OCI-LY7 (cell line): ENCODE results near the gene CAMKK1. TPM values are rescaled to one million over a fixed set of nuclear protein-coding genes. Genes with fewer than 3 reads are reported as not detected.

Source experiments
- BruUV-seq: library from RNA; stranded (reverse); fragments of 400-500 nt; replicated peaks from 2 replicates; lab custom pipeline; 2021; lab: Mats Ljungman, UMichigan
- CTCF ChIA-PET: fragments of 300-600 bp; sonication (Branson Sonifier 250); formaldehyde crosslinking; loops from one replicate; lab custom pipeline; 2022; ENCODE audit warnings: antibody characterized with exemption; ENCODE audit not compliant: unreplicated experiment; lab: Charles Lee
- POLR2A ChIA-PET: fragments of 300-600 bp; sonication (Branson Sonifier 250); formaldehyde crosslinking; loops from one replicate; lab custom pipeline; 2022; ENCODE audit warnings: antibody characterized with exemption; lab: Charles Lee
- DNase-seq: peaks from one replicate; pipeline ENCODE4 v3.0.0-alpha.2; 2015; ENCODE audit warnings: low spot score
- H2AFZ ChIP-seq: fragments of 200-600 bp; sonication (generic), shearing (Covaris generic); 2 replicates; pipeline ENCODE4 v1.6.1; 2014; ENCODE audit warnings: mild to moderate bottlenecking, antibody characterized with exemption, low read length, moderate library complexity
- H3K27ac ChIP-seq: fragments of 200-600 bp; sonication (generic); 2 replicates; pipeline ENCODE4 v1.5.1; 2014; ENCODE audit warnings: mixed run types, low read depth, mild to moderate bottlenecking, moderate library complexity, low read length, inconsistent platforms; ENCODE audit not compliant: poor library complexity, severe bottlenecking
- H3K36me3 ChIP-seq: fragments of 200-600 bp; sonication (generic); 2 replicates; pipeline ENCODE4 v1.6.1; 2014; ENCODE audit warnings: mild to moderate bottlenecking, antibody characterized with exemption, low read length, moderate library complexity, mixed read lengths; ENCODE audit not compliant: insufficient read depth
- H3K4me1 ChIP-seq: fragments of 200-600 bp; sonication (generic); 2 replicates; pipeline ENCODE4 v1.5.1; 2014; ENCODE audit warnings: mild to moderate bottlenecking, low read length; ENCODE audit not compliant: insufficient read depth, poor library complexity, severe bottlenecking
- H3K4me2 ChIP-seq: fragments of 200-600 bp; sonication (generic); 2 replicates; pipeline ENCODE4 v1.6.1; 2014; ENCODE audit warnings: mild to moderate bottlenecking, low read length
- H3K4me3 ChIP-seq: fragments of 200-600 bp; sonication (generic); 2 replicates; pipeline ENCODE4 v1.5.1; 2014; ENCODE audit warnings: mild to moderate bottlenecking, low read depth, low read length; ENCODE audit not compliant: poor library complexity, severe bottlenecking
- H3K79me2 ChIP-seq: fragments of 200-600 bp; sonication (generic); 2 replicates; pipeline ENCODE4 v1.6.1; 2016; ENCODE audit warnings: low read depth, mild to moderate bottlenecking, low read length, moderate library complexity, mixed read lengths; ENCODE audit not compliant: insufficient read depth
- H3K9me2 ChIP-seq: fragments of 200-600 bp; sonication (generic); 2 replicates; pipeline ENCODE4 v1.6.1; 2016; ENCODE audit warnings: mild to moderate bottlenecking, low read length, mixed read lengths; ENCODE audit not compliant: insufficient read depth
- H3K9me3 ChIP-seq: fragments of 200-600 bp; sonication (generic); 2 replicates; pipeline ENCODE4 v1.6.1; 2014; ENCODE audit warnings: mild to moderate bottlenecking, mixed run types, low read length, mixed read lengths
- H4K20me1 ChIP-seq: fragments of 200-600 bp; sonication (generic); 2 replicates; pipeline ENCODE4 v1.6.1; 2014; ENCODE audit warnings: mild to moderate bottlenecking, antibody characterized with exemption, low read length, moderate library complexity, mixed read lengths; ENCODE audit not compliant: insufficient read depth
- CTCF ChIP-seq: fragments of 200-600 bp; sonication (generic); conservative IDR thresholded peaks from 2 replicates; pipeline ENCODE4 v1.5.1; 2014; ENCODE audit warnings: mild to moderate bottlenecking, antibody characterized with exemption, low read length, moderate library complexity, mixed read lengths
- EZH2phosphoT487 ChIP-seq: fragments of 200-600 bp; sonication (generic); IDR thresholded peaks from 2 replicates; pipeline ENCODE4 v1.6.1; 2018; ENCODE audit warnings: low read depth, borderline replicate concordance, mild to moderate bottlenecking, mixed run types, antibody characterized with exemption, low read length, moderate library complexity, mixed read lengths
- intact Hi-C: fragments of 100-400 bp; cut with micrococcal nuclease; formaldehyde crosslinking; loops from one replicate; pipeline ENCODE4 v1.10.0; 2022; ENCODE audit not compliant: unreplicated experiment
- total RNA-seq, 2 experiments: library from RNA; depleted of rRNA in 1 of 2; stranded (reverse); fragments of >200 nt in 1 of 2; shearing (Covaris generic) in 1 of 2; gene quantifications; 2 replicates each; pipeline ENCODE4 v1.2.3, GENCODE V29; 2014 to 2022

CAMKK1 gene
- total RNA-seq, 2 experiments from 2014 or later = 2.7 TPM

DNA sequence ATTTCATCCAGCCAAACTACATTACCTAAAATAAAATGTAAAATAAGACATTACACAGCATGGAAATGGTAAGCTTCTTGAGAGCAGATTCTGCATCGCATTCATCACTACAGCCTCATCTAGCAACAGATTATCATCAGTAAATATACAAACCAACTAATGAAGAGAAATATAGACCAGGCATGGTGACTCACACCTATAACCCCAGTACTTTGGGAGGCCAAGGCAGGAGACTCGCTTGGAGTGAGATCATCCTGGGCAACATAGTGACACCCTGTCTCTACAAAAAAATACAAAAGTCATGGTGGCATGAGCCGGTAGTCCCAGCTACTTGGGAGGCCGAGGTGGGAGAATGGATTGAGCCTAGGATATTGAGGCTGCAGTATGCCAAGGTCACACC lies 66.7 kb downstream of the CAMKK1 start:
- Histone ChIP-seq H3K4me1 (no peaks in the 10 kb centered on the region), H3K27ac (no peak overlapping the region), H3K9me3 (no peaks in the 10 kb centered on the region), H3K79me2 (no peaks in the 10 kb centered on the region), H3K4me2 (no peak overlapping the region), H2AFZ (no peak overlapping the region), H3K4me3 (no peak overlapping the region), H4K20me1 (no peaks in the 10 kb centered on the region), H3K9me2 (no peaks in the 10 kb centered on the region), H3K36me3 (peaks cover 82% of the 10 kb centered on the region)
- no TSS peak for BruUV-seq
- ChIA-PET POLR2A (interaction anchor here (1.5 kb wide), 1 partner anchor 88 kb away, joined by 3 read pairs; no protein-coding TSS in a partner anchor), CTCF (interaction anchor here (0.8 to 1.7 kb wide), 2 partner anchors 88 to 89 kb away, joined by 3 to 16 read pairs; no protein-coding TSS in a partner anchor)
- intact Hi-C loops = no loop called here
- DNase-seq = no peak
- TF ChIP-seq CTCF (no peak), EZH2phosphoT487 (no peak)

GRCh38 chr17:3821101-3821500 lies 71.8 kb downstream of the CAMKK1 start:
- Histone ChIP-seq H4K20me1 (no peaks in the 10 kb centered on the region), H3K79me2 (no peaks in the 10 kb centered on the region), H3K27ac (no peak overlapping the region), H3K9me3 (no peaks in the 10 kb centered on the region), H3K4me1 (peaks cover 17% of the 10 kb centered on the region), H3K4me2 (no peak overlapping the region), H3K4me3 (no peak overlapping the region), H3K9me2 (no peaks in the 10 kb centered on the region), H3K36me3 (peaks cover 98% of the 10 kb centered on the region), H2AFZ (no peak overlapping the region)
- TF ChIP-seq EZH2phosphoT487 (no peak), CTCF (no peak)
- POLR2A ChIA-PET = interaction anchor here (0.6 to 0.7 kb wide), 4 partner anchors 15 to 258 kb away, joined by 3 to 5 read pairs (median 4); no protein-coding TSS in a partner anchor
- intact Hi-C loops = no loop called here
- BruUV-seq = no TSS peak
- DNase-seq = no peak
- CTCF ChIA-PET = no interaction called here

DNA sequence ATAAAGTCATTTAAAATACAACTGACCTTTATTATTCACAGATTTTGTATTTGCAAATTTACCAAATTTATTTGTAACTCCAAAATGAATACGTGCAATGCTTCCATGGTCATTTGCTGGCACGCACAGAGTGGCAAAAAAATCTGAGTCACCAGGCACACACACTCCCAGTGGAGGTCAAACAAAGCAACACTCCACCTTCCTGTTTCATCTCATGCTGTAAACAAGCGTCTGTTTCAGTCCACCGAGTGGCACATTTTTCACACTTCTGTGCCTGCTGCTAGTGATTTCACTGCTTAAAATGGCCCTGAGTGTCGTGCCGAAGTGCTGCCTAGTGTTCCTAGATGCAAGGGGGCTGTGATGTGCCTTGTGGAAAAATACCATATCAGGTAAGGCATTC lies 74.1 kb downstream of the CAMKK1 start:
- Histone ChIP-seq H4K20me1 (no peaks in the 10 kb centered on the region), H3K4me2 (no peak overlapping the region), H2AFZ (no peak overlapping the region), H3K9me3 (no peaks in the 10 kb centered on the region), H3K4me1 (peaks cover 19% of the 10 kb centered on the region), H3K4me3 (no peak overlapping the region), H3K27ac (no peak overlapping the region), H3K9me2 (no peaks in the 10 kb centered on the region), H3K36me3 (peaks cover 97% of the 10 kb centered on the region), H3K79me2 (no peaks in the 10 kb centered on the region)
- intact Hi-C loops = no loop called here
- POLR2A ChIA-PET = no interaction called here
- DNase-seq = no peak
- BruUV-seq = no TSS peak
- CTCF ChIA-PET = no interaction called here
- TF ChIP-seq EZH2phosphoT487 (no peak), CTCF (no peak)
